K562 (cell line): Measurements from ENCODE around the gene TRIM43B. TPM values are rescaled to one million over a fixed set of nuclear protein-coding genes. Genes with fewer than 3 reads are reported as not detected.
"Not testable (repeated sequence)": the region's sequence is repeated elsewhere in the genome, so short reads cannot be mapped to it uniquely, and the experiment has no call there.

ENCODE experiments used
- ATAC-seq: fragments of 200-7000 bp; cut with Tn5 transposase; 3 replicates; pipeline ENCODE4 v1.9.1; 2020; ENCODE audit warnings: moderate library complexity
- BruUV-seq: library from RNA; stranded (reverse); fragments of 400-500 nt; replicated peaks from 2 replicates; lab custom pipeline; 2021; lab: Mats Ljungman, UMichigan
- CTCF ChIA-PET: fragments of 300-600 bp; formaldehyde crosslinking; extraction: SDS; loops from one replicate; lab custom pipeline; 2021; ENCODE audit warnings: low intra/inter-chr PET ratio; lab: Yijun Ruan, JAX
- POLR2A ChIA-PET: fragments of 300-600, 350-650 bp; sonication (Branson Sonifier 250); formaldehyde crosslinking; extraction: SDS; loops from one replicate; lab custom pipeline; 2021; ENCODE audit warnings: antibody characterized with exemption, inconsistent platforms; lab: Yijun Ruan, JAX
- DNase-seq, 4 experiments: peaks; one replicate each; pipeline versions ENCODE4 v3.0.0 to v3.0.0-alpha.2; 2011 to 2018; ENCODE audit warnings: low spot score in 3 of 4, mixed read lengths in 3 of 4; ENCODE audit errors: extremely low read depth in 1 of 4
- FAIRE-seq: peaks from 2 replicates; lab custom pipeline; 2011; peaks lifted over from hg19 to GRCh38; lab: Jason Lieb, UNC
- H2AFZ ChIP-seq: 2 replicates; pipeline ENCODE4 v1.6.0; 2011; ENCODE audit warnings: low read depth, low read length, control low read depth, inconsistent platforms
- H3K27ac ChIP-seq: fragments of 200-600 bp; 3 replicates; pipeline ENCODE4 v1.8.0; 2011; ENCODE audit warnings: low read depth, mild to moderate bottlenecking, control low read depth, inconsistent platforms, low read length, moderate library complexity, mixed read lengths; ENCODE audit errors: extremely low read depth
- H3K27me3 ChIP-seq, 2 experiments: fragments of 300-600 bp in 1 of 2; 2 replicates in 1 of 2; 3 replicates in 1 of 2; pipeline versions ENCODE4 v1.6.0 to v1.8.0; 2011; ENCODE audit warnings: inconsistent platforms in 2 of 2, low read length in 2 of 2, mild to moderate bottlenecking in 1 of 2, mixed read lengths in 1 of 2, moderate library complexity in 1 of 2; ENCODE audit not compliant: control insufficient read depth in 2 of 2, insufficient read depth in 2 of 2
- H3K36me3 ChIP-seq: fragments of 300-600 bp; 3 replicates; pipeline ENCODE4 v1.8.0; 2011; ENCODE audit warnings: mild to moderate bottlenecking, low read length, inconsistent platforms; ENCODE audit not compliant: control insufficient read depth, insufficient read depth
- H3K4me1 ChIP-seq, 2 experiments: fragments of 200-600 bp in 1 of 2; replicated peaks in 1 of 2; 2 replicates in 1 of 2; 3 replicates in 1 of 2; pipeline versions ENCODE4 v1.5.1 to v1.8.0; 2011; ENCODE audit warnings: inconsistent platforms in 2 of 2, low read length in 2 of 2, mild to moderate bottlenecking in 1 of 2, mixed read lengths in 1 of 2, moderate library complexity in 1 of 2; ENCODE audit not compliant: control insufficient read depth in 2 of 2, insufficient read depth in 2 of 2
- H3K4me2 ChIP-seq: 2 replicates; pipeline ENCODE4 v1.6.1; 2011; ENCODE audit warnings: low read length, control low read depth, inconsistent platforms, mixed read lengths; ENCODE audit not compliant: insufficient read depth
- H3K4me3 ChIP-seq: fragments of 200-600 bp; sonication (generic), shearing (Covaris generic); 2 replicates; pipeline ENCODE4 v1.5.1; 2016; ENCODE audit warnings: control low read depth, inconsistent platforms
- H3K79me2 ChIP-seq: fragments of 200-600 bp; 3 replicates; pipeline ENCODE4 v1.8.0; 2011; ENCODE audit warnings: low read length, inconsistent platforms; ENCODE audit not compliant: control insufficient read depth, insufficient read depth
- H3K9ac ChIP-seq, 2 experiments: 2 replicates each; pipeline versions ENCODE4 v1.6.0 to v1.6.1; 2011; ENCODE audit warnings: low read depth in 2 of 2, low read length in 2 of 2, control low read depth in 1 of 2, inconsistent platforms in 1 of 2, mild to moderate bottlenecking in 1 of 2, mixed read lengths in 1 of 2; ENCODE audit not compliant: insufficient read depth in 1 of 2
- H3K9me1 ChIP-seq: one replicate; pipeline ENCODE4 v1.6.0; 2011; ENCODE audit warnings: inconsistent platforms, mild to moderate bottlenecking, low read length, moderate library complexity; ENCODE audit not compliant: control insufficient read depth, insufficient read depth
- H3K9me3 ChIP-seq: replicated peaks from 2 replicates; pipeline ENCODE4 v1.5.1; 2011; ENCODE audit warnings: low read depth, low read length, inconsistent platforms; ENCODE audit not compliant: control insufficient read depth, insufficient read depth
- H4K20me1 ChIP-seq: replicated peaks from 2 replicates; pipeline ENCODE4 v1.6.1; 2011; ENCODE audit warnings: low read length, inconsistent platforms, mixed read lengths; ENCODE audit not compliant: control insufficient read depth, insufficient read depth
- WGBS: fragments of 100-300 bp; shearing (Covaris generic); methylation state at CpG from one replicate; pipeline ENCODE4 v1.1.6; 2016; ENCODE audit warnings: low coverage, mixed read lengths; ENCODE audit not compliant: insufficient coverage; ENCODE audit errors: missing lambda C conversion rate; 5-methylcytosine and 5-hydroxymethylcytosine counted together
- in situ Hi-C: fragments of 300-500 bp; cut with MboI; formaldehyde crosslinking; loops from 4 replicates; pipeline ENCODE4 v1.15.0; 2018; ENCODE audit warnings: inconsistent platforms, mixed read lengths
- intact Hi-C: fragments of 100-400 bp; cut with micrococcal nuclease; formaldehyde crosslinking; loops from 2 replicates; pipeline ENCODE4 v1.14.2; 2022
- polyA plus RNA-seq, 8 experiments: library from polyadenylated mRNA; depleted of rRNA in 4 of 8; stranded (reverse) in 5 of 8; unstranded in 3 of 8; fragments of >200 nt; fragmentation: Nextera tagmentation in 2 of 8; fragmentation: Illumina TruSeq in 1 of 8; extraction: Ambion mirVana in 2 of 8; extraction: Trizol in 1 of 8; gene quantifications; 2 replicates each; pipeline versions ENCODE4 v1.2.1 to v1.2.3, GENCODE V29; 2011 to 2014; ENCODE audit warnings: inconsistent platforms in 1 of 8, missing spikeins in 1 of 8
- total RNA-seq, 7 experiments: library from RNA; depleted of rRNA in 6 of 7; stranded (reverse); fragments of >200 nt in 6 of 7; fragmentation: Illumina TruSeq in 2 of 7; extraction: Trizol in 2 of 7; gene quantifications; 2 replicates each; pipeline versions ENCODE4 v1.2.1 to v1.2.3, GENCODE V29; 2011 to 2021; ENCODE audit warnings: low replicate concordance in 1 of 7

Gene TRIM43B
- total and polyA plus RNA-seq, 9 of the 15 experiments (the other 6 are each of a cell fraction or from before 2014, with no cell fraction given) = not detected

- CTCF ChIA-PET, H3K36me3 ChIP-seq, BruUV-seq, H3K79me2 ChIP-seq, H3K9me3 ChIP-seq, H3K4me3 ChIP-seq, DNase-seq, intact Hi-C loops, H3K27me3 ChIP-seq, H3K9ac ChIP-seq, POLR2A ChIA-PET, H4K20me1 ChIP-seq, H3K4me1 ChIP-seq, H3K9me1 ChIP-seq, H3K4me2 ChIP-seq, in situ Hi-C loops, H3K27ac ChIP-seq, ATAC-seq, H2AFZ ChIP-seq, FAIRE-seq: not testable (repeated sequence)
- WGBS = no CpG with 5 or more reads among the region's 2 CpGs
Measured at GRCh38 chr2:95442474-95443099, 42.0 kb downstream of the TRIM43B start.

- H3K9ac ChIP-seq, POLR2A ChIA-PET, H3K27me3 ChIP-seq, ATAC-seq, DNase-seq, H3K4me2 ChIP-seq, H3K9me1 ChIP-seq, H3K79me2 ChIP-seq, H4K20me1 ChIP-seq, H3K4me1 ChIP-seq, H3K4me3 ChIP-seq, CTCF ChIA-PET, H3K9me3 ChIP-seq, H2AFZ ChIP-seq, BruUV-seq, intact Hi-C loops, H3K36me3 ChIP-seq, H3K27ac ChIP-seq: not testable (repeated sequence)
- in situ Hi-C loops = loop anchor here (10.0 kb wide), 1 partner anchor 209 kb away; no protein-coding TSS in a partner anchor
- FAIRE-seq = peak; percentile 40
- WGBS = 0% methylated on average over 3 of the region's 5 CpGs
Measured at GRCh38 chr2:95435872-95436209, 48.7 kb downstream of the TRIM43B start.

- H3K9me3 ChIP-seq, H4K20me1 ChIP-seq, H3K9ac ChIP-seq, H3K36me3 ChIP-seq, H3K27ac ChIP-seq, DNase-seq, H3K79me2 ChIP-seq, H2AFZ ChIP-seq, CTCF ChIA-PET, POLR2A ChIA-PET, BruUV-seq, ATAC-seq, H3K4me1 ChIP-seq, H3K9me1 ChIP-seq, FAIRE-seq, H3K4me3 ChIP-seq, intact Hi-C loops, H3K4me2 ChIP-seq, H3K27me3 ChIP-seq: not testable (repeated sequence)
- no CpG with 5 or more reads among the region's 30 CpGs for WGBS
- in situ Hi-C loops = loop anchor here (10.0 kb wide), 1 partner anchor 209 kb away; no protein-coding TSS in a partner anchor
Measured at GRCh38 chr2:95435162-95435871, 49.2 kb downstream of the TRIM43B start.
